HG03354 (cell line): Measurements from ENCODE around the gene PAPOLA.

Experiments used
- ATAC-seq: cut with Tn5 transposase; IDR thresholded peaks from one replicate; pipeline ENCODE4 v1.9.1; 2021; ENCODE audit warnings: mild to moderate bottlenecking; ENCODE audit not compliant: unreplicated experiment, poor library complexity, severe bottlenecking

PAPOLA gene

GRCh38 chr14:96583569-96584041, 81.4 kb downstream of the PAPOLA start:
- no peak for ATAC-seq

GRCh38 chr14:96584199-96584906, 82.2 kb downstream of the PAPOLA start:
- ATAC-seq = peak; percentile 68

- no peak for ATAC-seq
Measured at GRCh38 chr14:96584907-96585671, 82.9 kb downstream of the PAPOLA start.

GRCh38 chr14:96585672-96586013, 83.5 kb downstream of the PAPOLA start:
- ATAC-seq = no peak

- ATAC-seq = no peak
Measured at GRCh38 chr14:96586056-96586455, 83.9 kb downstream of the PAPOLA start.

- ATAC-seq = no peak
Measured at GRCh38 chr14:96586921-96587822, 85.0 kb downstream of the PAPOLA start.

- ATAC-seq = no peak
Measured at GRCh38 chr14:96587823-96588385, 85.7 kb downstream of the PAPOLA start.

GRCh38 chr14:96588410-96589257, 86.5 kb downstream of the PAPOLA start:
- no peak for ATAC-seq

- ATAC-seq = no peak
Measured at GRCh38 chr14:96589577-96589976, 87.4 kb downstream of the PAPOLA start.

- ATAC-seq = no peak
Measured at GRCh38 chr14:96590190-96590864, 88.1 kb downstream of the PAPOLA start.

- ATAC-seq = peak; percentile 83
Measured at GRCh38 chr14:96592591-96593386, 90.6 kb downstream of the PAPOLA start.

GRCh38 chr14:96594961-96595360, 92.8 kb downstream of the PAPOLA start:
- ATAC-seq = no peak

GRCh38 chr14:96597680-96598079, 95.5 kb downstream of the PAPOLA start:
- ATAC-seq = no peak

GRCh38 chr14:96598332-96598928, 96.2 kb downstream of the PAPOLA start:
- ATAC-seq = no peak

- no peak for ATAC-seq
Measured at GRCh38 chr14:96599076-96599475, 96.9 kb downstream of the PAPOLA start.

- ATAC-seq = no peak
Measured at GRCh38 chr14:96602186-96602585, 100.0 kb downstream of the PAPOLA start.
